ENCODE data around the gene SOX5.
A peak's percentile ranks its signal among the peaks of the same experiment; 100 is the strongest.

The SOX5 gene

GRCh38 chr12:23949348-23950209 lies at the start of gene SOX5:
SOX5 (minus strand) TSS chr12:23949670; CDS start chr12:23949601, 69 bp downstream.
- peak; percentile 6 for DNase-seq (ENCODE audit: low spot score)

GRCh38 chr12:23987046-23987445 lies 37.6 kb upstream of the SOX5 start:
- no peak for DNase-seq (ENCODE audit: low spot score)

- no peak for DNase-seq (ENCODE audit: low spot score)
Measured at GRCh38 chr12:23980826-23981225, 31.4 kb upstream of the SOX5 start.

GRCh38 chr12:23964812-23965211 lies 15.3 kb upstream of the SOX5 start:
- DNase-seq (ENCODE audit: low spot score), result no peak

GRCh38 chr12:23959826-23960225 lies 10.4 kb upstream of the SOX5 start:
- no peak for DNase-seq (ENCODE audit: low spot score)

GRCh38 chr12:23954332-23954731 lies 4.9 kb upstream of the SOX5 start:
- no peak for DNase-seq (ENCODE audit: low spot score)

GRCh38 chr12:23952071-23952470 lies 2.6 kb upstream of the SOX5 start:
- DNase-seq (ENCODE audit: low spot score), result no peak

GRCh38 chr12:23950775-23951451 lies 1.4 kb upstream of the SOX5 start:
- DNase-seq (ENCODE audit: low spot score), result no peak

- DNase-seq (ENCODE audit: low spot score), result no peak
Measured at GRCh38 chr12:23950210-23950774, 822 bp upstream of the SOX5 start.

GRCh38 chr12:23948291-23948690 lies 1.2 kb downstream of the SOX5 start:
- DNase-seq (ENCODE audit: low spot score), result no peak

- no peak for DNase-seq (ENCODE audit: low spot score)
Measured at GRCh38 chr12:23947395-23947794, 2.1 kb downstream of the SOX5 start.

- no peak for DNase-seq (ENCODE audit: low spot score)
Measured at GRCh38 chr12:23945249-23945648, 4.2 kb downstream of the SOX5 start.

GRCh38 chr12:23944067-23944466 lies 5.4 kb downstream of the SOX5 start:
- DNase-seq (ENCODE audit: low spot score), result no peak

GRCh38 chr12:23942841-23943240 lies 6.6 kb downstream of the SOX5 start:
- DNase-seq (ENCODE audit: low spot score), result no peak

- DNase-seq (ENCODE audit: low spot score), result no peak
Measured at GRCh38 chr12:23941780-23942179, 7.7 kb downstream of the SOX5 start.

- DNase-seq (ENCODE audit: low spot score), result no peak
Measured at GRCh38 chr12:23938422-23938821, 11.0 kb downstream of the SOX5 start.

- DNase-seq (ENCODE audit: low spot score), result no peak
Measured at GRCh38 chr12:23931176-23931575, 18.3 kb downstream of the SOX5 start.

GRCh38 chr12:23930599-23930998 lies 18.9 kb downstream of the SOX5 start:
- DNase-seq (ENCODE audit: low spot score), result no peak

- DNase-seq (ENCODE audit: low spot score), result no peak
Measured at GRCh38 chr12:23929906-23930305, 19.6 kb downstream of the SOX5 start.

- DNase-seq (ENCODE audit: low spot score), result no peak
Measured at GRCh38 chr12:23927907-23928306, 21.6 kb downstream of the SOX5 start.

- no peak for DNase-seq (ENCODE audit: low spot score)
Measured at GRCh38 chr12:23921099-23921856, 28.2 kb downstream of the SOX5 start.

GRCh38 chr12:23911574-23911973 lies 37.9 kb downstream of the SOX5 start:
- DNase-seq (ENCODE audit: low spot score), result no peak

All from cerebellar cortex (tissue), 1 donor.